Ovary (tissue), 3 donors: ENCODE measurements around the gene EPB41L2.

Source experiments
- EP300 ChIP-seq: sonication (generic); formaldehyde crosslinking; IDR thresholded peaks from one replicate; pipeline ENCODE4 v1.6.1; 2017; ENCODE audit warnings: antibody characterized with exemption
- POLR2A ChIP-seq: fragments of 450-650 bp; IDR thresholded peaks from one replicate; pipeline ENCODE4 v1.6.1; 2017; ENCODE audit warnings: antibody characterized with exemption, mild to moderate bottlenecking, moderate library complexity
- TF ChIP-seq, protein P1 (sequence below), 3 donors: fragments of 450-650 bp in 2 of 3; fragments of 200-600 bp in 1 of 3; IDR thresholded peaks; one replicate each; pipeline versions ENCODE4 v1.5.1 to v1.8.0; 2016 to 2022; ENCODE audit warnings: antibody characterized with exemption in 3 of 3, mild to moderate bottlenecking in 1 of 3
- donor health status: DM: no; HTN: no; CAD: no.

DNA sequence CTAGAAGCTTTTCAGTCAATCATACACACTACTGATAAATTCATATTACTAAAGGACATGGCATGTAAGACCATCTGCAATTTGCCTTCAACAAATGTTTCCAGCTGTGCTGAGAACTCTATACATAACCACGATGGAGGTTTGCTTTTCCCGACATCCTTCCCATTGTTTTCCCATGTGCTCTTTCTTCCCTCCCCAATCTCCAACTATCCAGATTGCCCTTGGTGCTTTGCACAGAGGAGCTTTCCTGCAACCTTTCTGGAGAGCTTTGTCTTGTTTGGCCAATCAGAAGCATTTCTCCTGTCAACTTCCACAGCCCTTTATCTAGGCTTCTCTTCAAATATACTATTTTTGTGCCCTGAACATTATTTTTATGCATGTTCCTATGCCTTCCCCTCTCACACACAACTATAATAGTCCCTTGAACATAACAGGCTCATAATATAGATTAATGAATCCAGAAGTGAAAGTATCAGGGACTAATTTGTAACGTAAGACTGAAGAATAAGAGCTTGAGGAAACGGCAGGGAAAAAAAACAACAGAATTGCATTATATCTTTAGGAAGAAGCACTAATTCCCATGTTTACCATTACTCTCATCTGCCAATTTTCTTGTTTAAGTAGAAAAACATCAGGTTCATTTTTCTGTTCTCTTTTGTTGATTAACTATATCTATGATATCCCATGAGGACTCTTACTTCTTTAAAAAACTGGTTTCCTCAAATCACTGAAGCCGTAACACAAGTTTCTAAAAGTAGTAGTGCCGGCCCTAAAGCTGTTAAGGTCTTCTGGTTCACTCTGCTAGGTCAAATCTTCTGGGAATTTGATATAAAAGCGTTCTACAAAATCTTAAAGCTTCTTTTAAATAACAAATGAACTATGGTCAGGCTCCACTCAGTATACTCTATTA is 215.8 kb downstream of the EPB41L2 start:
- TF ChIP-seq POLR2A: no peak
- TF ChIP-seq, protein P1, sequence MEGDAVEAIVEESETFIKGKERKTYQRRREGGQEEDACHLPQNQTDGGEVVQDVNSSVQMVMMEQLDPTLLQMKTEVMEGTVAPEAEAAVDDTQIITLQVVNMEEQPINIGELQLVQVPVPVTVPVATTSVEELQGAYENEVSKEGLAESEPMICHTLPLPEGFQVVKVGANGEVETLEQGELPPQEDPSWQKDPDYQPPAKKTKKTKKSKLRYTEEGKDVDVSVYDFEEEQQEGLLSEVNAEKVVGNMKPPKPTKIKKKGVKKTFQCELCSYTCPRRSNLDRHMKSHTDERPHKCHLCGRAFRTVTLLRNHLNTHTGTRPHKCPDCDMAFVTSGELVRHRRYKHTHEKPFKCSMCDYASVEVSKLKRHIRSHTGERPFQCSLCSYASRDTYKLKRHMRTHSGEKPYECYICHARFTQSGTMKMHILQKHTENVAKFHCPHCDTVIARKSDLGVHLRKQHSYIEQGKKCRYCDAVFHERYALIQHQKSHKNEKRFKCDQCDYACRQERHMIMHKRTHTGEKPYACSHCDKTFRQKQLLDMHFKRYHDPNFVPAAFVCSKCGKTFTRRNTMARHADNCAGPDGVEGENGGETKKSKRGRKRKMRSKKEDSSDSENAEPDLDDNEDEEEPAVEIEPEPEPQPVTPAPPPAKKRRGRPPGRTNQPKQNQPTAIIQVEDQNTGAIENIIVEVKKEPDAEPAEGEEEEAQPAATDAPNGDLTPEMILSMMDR (IDR thresholded peaks at IDR 0.05): no peak
- TF ChIP-seq EP300: no peak
